Cardiac fibroblast (primary cell): ENCODE results near the gene AFF3.

ENCODE experiments used
- DNase-seq, 2 donors: peaks; one replicate each; pipeline versions ENCODE4 v3.0.0 to v3.0.0-alpha.2; 2010; ENCODE audit warnings: low read depth in 2 of 2
- H3K4me3 ChIP-seq, 2 donors: replicated peaks in 1 of 2; 1 replicate in 1 of 2; 2 replicates in 1 of 2; pipeline ENCODE4 v1.5.1; 2011; ENCODE audit warnings: low read depth in 2 of 2, low read length in 2 of 2, mild to moderate bottlenecking in 2 of 2, moderate library complexity in 1 of 2
- CTCF ChIP-seq: IDR thresholded peaks from one replicate; pipeline ENCODE4 v1.5.1; 2011; ENCODE audit warnings: low read depth, mild to moderate bottlenecking, low read length, inconsistent platforms

AFF3 gene

GRCh38 chr2:99784282-99784681 is 358.1 kb downstream of the AFF3 start:
- H3K4me3 ChIP-seq, result no peak overlapping the region
- no peak for TF ChIP-seq CTCF
- no peak for DNase-seq

- TF ChIP-seq CTCF, result no peak
Observed at GRCh38 chr2:99780276-99780675, 362.1 kb downstream of the AFF3 start.

GRCh38 chr2:99779276-99779675 is 363.1 kb downstream of the AFF3 start:
- no peak for TF ChIP-seq CTCF
- no peak overlapping the region for H3K4me3 ChIP-seq
- no peak for DNase-seq

More at GRCh38 chr2:99780276-99780675, 362.1 kb downstream of the AFF3 start:
- DNase-seq, result no peak
- no peak overlapping the region for H3K4me3 ChIP-seq

- no peak for DNase-seq
- no peak overlapping the region for H3K4me3 ChIP-seq
- no peak for TF ChIP-seq CTCF
Observed at GRCh38 chr2:99777656-99778290, 364.6 kb downstream of the AFF3 start.

GRCh38 chr2:99776906-99777646 is 365.3 kb downstream of the AFF3 start:
- DNase-seq, result no peak
- TF ChIP-seq CTCF, result no peak

GRCh38 chr2:99776206-99776905 is 366.0 kb downstream of the AFF3 start:
- no peak overlapping the region for H3K4me3 ChIP-seq
- DNase-seq, result no peak
- TF ChIP-seq CTCF, result no peak

More at GRCh38 chr2:99776906-99777646, 365.3 kb downstream of the AFF3 start:
- H3K4me3 ChIP-seq, result no peak overlapping the region
